Suppressor macrophage (primary cell): ENCODE data around the gene FXYD5.
A peak's percentile ranks its signal among the peaks of the same experiment; 100 is the strongest.
"Not testable (repeated sequence)": the region's sequence is repeated elsewhere in the genome, so short reads cannot be mapped to it uniquely, and the experiment has no call there.

Experiments used
- DNase-seq, 4 experiments: peaks; one replicate each; pipeline ENCODE4 v3.0.0-alpha.2; 2020 to 2022

Gene FXYD5

GRCh38 chr19:35181387-35181786 lies 26.9 kb downstream of the FXYD5 start:
- no peak for DNase-seq

DNA sequence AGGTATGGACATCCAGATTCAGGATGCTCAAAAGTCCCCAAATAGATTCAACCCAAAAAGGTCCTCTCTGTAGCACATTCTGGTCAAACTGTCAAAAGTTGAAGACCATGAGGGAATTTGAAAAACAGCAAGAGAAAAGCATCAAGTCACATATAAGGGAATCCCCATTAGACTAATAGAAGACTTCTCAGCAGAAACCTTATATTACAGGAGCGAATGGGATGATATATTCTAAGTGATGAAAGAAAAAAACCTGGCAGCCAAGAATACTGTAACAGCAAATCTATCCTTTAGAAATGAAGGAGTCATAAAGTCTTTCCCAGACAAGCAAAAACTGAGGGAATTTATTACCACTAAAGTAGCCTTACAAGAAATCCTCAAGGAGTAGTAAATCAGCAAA lies 29.7 kb downstream of the FXYD5 start:
- no peak for DNase-seq

- no peak for DNase-seq
Observed at GRCh38 chr19:35184884-35185283, 30.3 kb downstream of the FXYD5 start.

- no peak for DNase-seq
Observed at GRCh38 chr19:35194012-35194984, 39.8 kb downstream of the FXYD5 start.

GRCh38 chr19:35195830-35196229 lies 41.3 kb downstream of the FXYD5 start:
- DNase-seq = no peak

GRCh38 chr19:35196861-35197260 lies 42.3 kb downstream of the FXYD5 start:
- DNase-seq = not testable (repeated sequence)

DNA sequence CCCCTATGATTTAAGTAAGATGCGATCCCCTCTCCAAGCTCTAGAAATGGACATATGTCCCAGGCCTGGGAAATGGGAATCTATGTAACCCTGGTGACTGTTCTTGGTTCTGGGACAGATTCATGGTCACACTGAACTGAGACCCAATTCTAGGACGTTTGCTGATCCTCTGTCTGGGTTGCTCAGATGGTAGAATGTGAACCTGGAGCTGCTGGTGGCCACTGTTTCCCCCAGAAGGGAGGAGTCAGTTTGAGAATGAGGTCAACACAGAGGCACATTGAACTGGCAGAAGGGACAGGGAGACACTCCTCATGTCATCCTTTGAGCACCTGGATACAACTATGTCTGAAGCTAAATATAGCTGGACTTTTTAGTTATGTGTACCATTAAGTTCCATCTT lies 44.9 kb downstream of the FXYD5 start:
- DNase-seq = no peak

GRCh38 chr19:35202722-35203688 lies 48.5 kb downstream of the FXYD5 start:
- no peak for DNase-seq

DNA sequence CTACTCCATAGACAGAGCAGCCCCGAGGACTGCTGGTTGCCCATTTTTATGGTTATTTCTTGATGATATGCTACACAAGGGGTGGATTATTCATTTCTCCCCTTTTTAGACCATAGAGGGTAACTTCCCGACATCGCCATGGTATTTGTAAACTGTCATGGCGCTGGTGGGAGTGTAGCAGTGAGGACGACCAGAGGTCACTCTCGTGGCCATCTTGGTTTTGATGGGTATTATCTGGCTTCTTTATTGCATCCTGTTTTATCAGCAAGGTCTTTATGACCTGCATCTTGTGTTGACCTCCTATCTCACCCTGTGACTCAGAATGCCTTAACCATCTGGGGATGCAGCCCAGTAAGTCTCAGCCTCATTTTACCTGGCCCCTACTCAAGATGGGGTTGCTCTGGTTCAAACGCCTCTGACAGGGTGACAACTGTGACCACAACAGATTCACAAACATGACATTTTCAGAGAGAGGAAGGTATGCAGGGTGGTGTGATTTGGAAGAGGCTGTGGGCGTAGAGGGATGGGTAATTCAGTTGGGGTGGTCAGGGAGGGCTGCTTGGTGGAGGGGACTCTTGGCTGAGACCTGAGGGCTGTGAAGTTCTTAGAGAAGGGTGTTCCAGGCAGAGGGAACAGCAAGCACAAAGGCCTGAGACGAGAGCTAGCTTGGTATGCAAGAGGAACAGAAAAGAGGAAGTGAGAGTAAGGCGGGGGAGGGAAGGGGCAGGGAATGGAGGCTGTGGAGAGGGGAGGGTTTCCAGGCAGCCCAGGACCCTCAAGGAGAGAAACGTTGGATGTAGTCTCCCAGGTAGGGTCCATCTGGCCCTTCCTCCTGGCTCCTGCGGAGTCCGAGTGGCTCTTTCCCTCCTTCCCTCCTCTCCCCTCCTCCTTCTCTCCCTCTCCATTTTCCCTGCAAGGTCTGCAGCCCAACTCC lies 50.5 kb downstream of the FXYD5 start:
- peak; percentile 70 to 91 (median 84) for DNase-seq

DNA sequence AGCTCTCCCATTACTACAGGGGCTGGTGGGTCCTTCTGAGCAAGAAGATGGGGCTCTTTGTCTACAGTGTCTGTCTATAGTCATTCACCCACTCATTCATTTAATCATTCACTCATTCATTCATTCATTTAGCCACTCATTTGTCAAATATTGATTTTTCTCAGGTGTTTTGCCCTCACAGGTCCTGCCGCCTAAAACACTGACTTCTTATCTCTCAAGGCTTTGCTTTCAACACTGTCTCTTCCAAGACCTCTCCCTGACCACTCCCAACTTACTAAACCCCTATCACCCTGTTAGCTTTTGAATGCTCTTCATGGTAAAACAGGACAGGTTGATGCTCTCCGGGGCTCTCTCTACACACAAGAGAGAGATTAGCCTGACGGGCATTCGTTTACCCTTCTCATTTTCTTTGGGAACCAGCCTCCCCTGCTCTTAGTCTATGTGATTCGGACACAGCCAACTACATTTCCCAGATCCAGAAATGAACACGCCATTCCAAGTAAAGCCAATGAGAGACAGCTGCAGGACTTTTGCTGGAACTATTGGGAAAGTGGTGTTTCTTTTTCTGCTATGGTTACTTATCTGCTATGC lies 51.3 kb downstream of the FXYD5 start:
- DNase-seq = no peak

- no peak for DNase-seq
Observed at GRCh38 chr19:35206379-35206778, 51.8 kb downstream of the FXYD5 start.

DNA sequence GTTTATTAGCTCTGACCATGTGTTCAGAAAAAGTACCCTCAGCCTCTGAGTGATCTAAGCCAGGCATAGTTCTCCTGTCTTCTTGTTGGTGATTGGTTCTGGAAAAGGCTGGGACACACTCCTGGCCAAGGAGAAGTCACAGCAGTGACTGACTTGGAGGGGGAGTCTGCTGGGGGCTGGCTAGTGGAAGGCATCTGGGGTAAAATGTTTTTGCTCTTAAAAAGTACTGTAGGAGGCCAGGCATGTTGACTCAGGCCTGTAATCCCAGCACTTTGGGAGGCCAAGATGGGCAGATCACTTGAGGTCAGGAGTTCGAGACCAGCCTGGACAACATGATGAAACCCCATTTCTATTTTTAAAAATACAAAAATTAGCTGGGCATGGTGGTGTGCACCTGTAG lies 52.3 kb downstream of the FXYD5 start:
- peak in 1 of 4 experiments; percentile 35 for DNase-seq

DNA sequence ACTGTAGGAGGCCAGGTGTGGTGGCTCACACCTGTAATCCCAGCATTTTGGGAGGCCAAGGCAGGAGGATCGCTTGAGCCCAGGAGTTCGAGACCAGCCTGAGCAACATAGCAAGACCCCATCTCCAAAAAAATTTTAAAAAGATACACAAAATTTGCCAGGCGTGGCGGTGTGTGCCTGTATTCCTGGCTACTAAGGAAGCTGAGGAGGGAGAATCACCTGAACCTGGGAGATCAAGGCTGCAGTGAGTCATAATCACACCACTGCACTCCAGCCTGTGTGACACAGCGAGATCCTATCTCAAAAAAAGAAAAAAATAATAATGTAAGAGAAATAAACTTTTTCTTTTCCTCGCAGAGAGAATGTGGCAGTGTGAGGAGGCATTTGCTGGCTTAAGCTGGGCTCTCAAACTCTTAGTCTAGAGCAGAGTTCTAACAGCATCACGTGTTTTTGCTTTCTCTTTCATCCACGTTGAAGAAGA lies 52.9 kb downstream of the FXYD5 start:
- DNase-seq = no peak

DNA sequence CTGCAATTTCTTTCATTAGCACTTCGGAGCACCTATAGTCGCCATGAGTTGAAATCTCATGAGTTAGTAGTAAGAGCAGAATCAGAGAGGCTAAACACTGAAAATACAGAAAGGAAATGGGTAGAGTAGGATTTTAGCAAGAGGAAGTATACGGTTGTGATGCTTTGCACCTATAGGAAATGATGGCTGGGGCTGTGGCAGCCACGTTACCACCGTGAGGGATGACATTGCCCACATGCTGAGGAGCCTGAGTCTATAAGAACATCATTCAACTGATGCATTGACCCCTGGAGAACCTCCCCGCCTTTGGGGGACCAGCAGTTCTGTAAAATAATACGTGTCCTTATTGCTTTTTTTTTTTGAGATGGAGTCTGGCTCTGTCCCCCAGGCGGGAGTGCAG lies 53.6 kb downstream of the FXYD5 start:
- no peak for DNase-seq

DNA sequence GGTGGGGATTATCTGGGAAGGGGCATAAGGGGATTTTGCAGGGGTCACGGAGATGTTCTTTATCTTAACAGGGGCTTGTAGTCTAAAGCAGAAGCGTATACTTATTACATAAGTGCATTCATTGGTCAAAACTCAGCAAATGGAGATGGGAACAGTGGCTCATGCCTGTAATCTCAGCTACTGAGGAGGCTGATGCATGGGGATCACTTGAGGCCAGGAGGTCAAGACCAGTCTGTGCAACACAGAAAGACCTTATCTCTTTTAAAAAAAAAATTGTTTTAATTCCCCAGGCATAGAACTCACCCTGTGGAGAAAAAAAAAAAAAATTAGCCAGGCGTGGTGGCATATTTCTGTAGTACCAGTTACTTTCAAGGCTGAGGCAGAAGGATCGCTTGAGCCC lies 55.1 kb downstream of the FXYD5 start:
- no peak for DNase-seq

DNA sequence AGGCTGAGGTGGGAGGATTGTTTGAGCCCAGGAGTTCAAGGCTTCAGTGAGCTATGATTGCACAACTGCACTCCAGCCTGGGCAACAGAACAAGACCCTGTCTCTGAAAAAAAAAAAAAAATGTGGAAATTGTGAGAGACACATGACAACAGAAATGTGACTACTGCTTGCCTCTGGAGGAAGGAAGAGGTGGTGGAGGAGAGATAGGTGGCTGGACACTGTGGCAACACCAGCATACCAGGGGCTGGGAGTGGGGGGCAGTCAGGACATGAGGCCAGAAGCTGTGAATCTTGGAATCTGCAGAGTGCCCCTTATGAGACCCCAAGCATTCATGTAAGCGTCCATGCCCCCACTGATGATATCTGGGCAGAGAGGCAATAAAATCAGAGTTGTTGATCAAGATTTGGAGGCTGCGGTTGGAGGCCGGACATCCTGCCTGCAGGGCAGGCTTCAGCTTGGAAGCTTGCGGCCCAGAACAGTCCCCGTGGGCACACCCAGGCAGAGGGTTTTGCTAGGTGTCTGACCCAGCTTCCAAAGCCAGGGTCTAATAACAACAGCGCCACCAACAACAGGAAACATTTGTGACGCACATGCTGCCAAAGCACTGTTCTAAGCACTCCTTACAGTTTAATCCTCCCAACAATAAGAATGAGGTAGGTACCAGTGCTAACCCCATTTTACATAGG lies 57.2 kb downstream of the FXYD5 start:
- DNase-seq = peak; percentile 60 to 82 (median 78)

DNA sequence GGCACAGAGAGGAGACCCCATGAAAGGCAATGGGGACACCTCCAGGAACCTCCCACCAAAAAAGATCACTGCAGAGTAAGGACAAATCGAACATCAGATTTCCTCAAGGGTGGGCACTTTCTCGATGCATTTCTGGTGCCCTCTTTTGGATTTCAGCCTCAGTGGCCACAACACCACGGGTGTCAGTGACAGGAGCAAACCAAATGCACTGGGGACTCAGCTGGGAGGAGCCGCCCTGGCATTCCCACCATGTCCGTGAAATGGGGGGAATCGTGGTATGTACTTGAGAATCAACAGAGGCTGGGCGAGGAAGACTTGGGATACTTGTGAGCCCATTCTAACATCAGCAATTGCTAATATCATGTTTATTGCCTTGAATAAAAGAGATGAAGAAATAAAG lies 57.7 kb downstream of the FXYD5 start:
- DNase-seq = no peak

- DNase-seq = peak; percentile 92 to 99 (median 97)
Observed at GRCh38 chr19:35213663-35214632, 59.4 kb downstream of the FXYD5 start.

- no peak for DNase-seq
Observed at GRCh38 chr19:35214766-35215422, 60.4 kb downstream of the FXYD5 start.
